ENCODE data around the gene CPHXL. TPM values are rescaled to one million over a fixed set of nuclear protein-coding genes. Genes with fewer than 3 reads are reported as not detected.

CPHXL gene
- total RNA-seq (2014; rRNA removed; shearing (Covaris generic)): not detected in 2 replicates

DNA sequence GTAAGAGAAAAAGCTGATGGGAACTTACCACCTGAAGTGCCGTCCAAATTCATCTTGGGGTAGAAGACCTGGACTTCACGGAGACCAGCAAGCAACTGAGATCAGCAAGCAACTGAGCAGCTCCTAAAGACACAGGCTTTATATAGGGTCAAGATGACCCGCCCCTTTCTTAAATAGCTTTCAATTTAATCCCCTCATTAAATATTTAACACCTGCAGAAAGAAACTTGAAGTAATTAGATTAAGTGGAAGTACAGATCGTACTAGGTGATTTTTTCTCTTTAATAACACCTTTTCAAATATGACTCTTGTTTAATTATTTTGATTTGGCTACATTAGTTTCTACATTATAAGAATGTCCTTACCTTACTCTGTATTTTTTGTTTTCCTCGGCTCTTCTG, at the start of gene CPHXL:
Gene CPHXL, minus strand, starts transcription at position 101 of the 400 bp plus-strand sequence. Its CDS starts 48 bp downstream, at position 53.
- Histone ChIP-seq H3K9me3 (replicated peaks) (no peaks in the 10 kb centered on the region), H3K36me3 (no peaks in the 10 kb centered on the region), H3K27me3 (no peaks in the 10 kb centered on the region), H3K4me3 (no peak within 1 kb of the TSS), H3K4me1 (no peaks in the 10 kb centered on the region), H3K27ac (no peak within 1 kb of the TSS)
- DNase-seq: no peak

DNA sequence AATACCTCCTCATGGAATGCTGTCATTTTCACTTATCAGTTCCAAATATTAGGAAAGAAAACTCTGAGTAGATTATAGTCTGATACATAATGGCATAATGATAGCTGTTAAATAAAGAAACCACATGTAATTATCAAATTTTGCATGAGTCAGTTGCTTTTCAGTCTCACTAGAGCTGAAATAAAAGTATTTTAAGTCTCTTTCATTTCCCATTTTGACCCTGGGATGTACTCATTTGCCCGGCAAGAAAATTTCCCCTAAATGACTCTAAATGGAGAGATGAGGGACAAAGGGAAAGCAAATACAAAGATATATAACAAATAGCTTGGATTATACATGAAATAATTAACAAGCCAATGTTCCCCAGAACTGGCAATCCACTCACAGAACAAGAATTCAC, 47.9 kb upstream of the CPHXL start:
- Histone ChIP-seq H3K36me3 (no peaks in the 10 kb centered on the region), H3K4me3 (no peak overlapping the region), H3K27ac (no peak overlapping the region), H3K4me1 (no peaks in the 10 kb centered on the region), H3K27me3 (no peaks in the 10 kb centered on the region), H3K9me3 (replicated peaks) (no peaks in the 10 kb centered on the region)
- DNase-seq: no peak

DNA sequence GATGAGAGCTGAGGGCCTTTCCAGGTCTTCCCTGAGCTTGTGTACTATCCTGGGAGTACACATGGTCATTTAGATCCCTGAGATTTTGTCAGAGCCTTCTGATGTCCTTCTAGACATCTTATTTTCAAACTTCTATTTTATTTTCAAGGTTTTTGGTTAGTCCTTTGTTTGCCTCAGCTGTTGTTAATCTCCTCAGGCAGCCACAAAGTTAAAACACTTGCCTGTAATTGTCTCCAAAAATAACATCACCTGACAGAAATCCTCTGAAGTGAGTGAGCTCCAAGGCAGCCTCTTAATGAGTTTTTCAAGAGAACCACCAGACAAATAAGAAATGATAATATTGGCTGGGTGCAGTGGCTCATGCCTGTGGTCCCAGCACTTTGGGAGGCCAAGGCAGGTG, 43.8 kb upstream of the CPHXL start:
- no peak for DNase-seq

GRCh38 chr16:75764154-75764768, 38.0 kb upstream of the CPHXL start:
- DNase-seq: peak; percentile 17 to 62
- Histone ChIP-seq H3K4me1 (no peaks in the 10 kb centered on the region), H3K27me3 (no peaks in the 10 kb centered on the region), H3K27ac (no peak overlapping the region), H3K4me3 (no peak overlapping the region), H3K9me3 (replicated peaks) (no peaks in the 10 kb centered on the region), H3K36me3 (no peaks in the 10 kb centered on the region)

More for the DNA sequence above, 43.8 kb upstream of the CPHXL start:
- no peaks in the 10 kb centered on the region for H3K36me3 ChIP-seq
- H3K27ac ChIP-seq: no peak overlapping the region
- no peaks in the 10 kb centered on the region for H3K9me3 ChIP-seq (replicated peaks)
- H3K27me3 ChIP-seq: no peaks in the 10 kb centered on the region
- H3K4me1 ChIP-seq: no peaks in the 10 kb centered on the region
- H3K4me3 ChIP-seq: no peak overlapping the region

DNA sequence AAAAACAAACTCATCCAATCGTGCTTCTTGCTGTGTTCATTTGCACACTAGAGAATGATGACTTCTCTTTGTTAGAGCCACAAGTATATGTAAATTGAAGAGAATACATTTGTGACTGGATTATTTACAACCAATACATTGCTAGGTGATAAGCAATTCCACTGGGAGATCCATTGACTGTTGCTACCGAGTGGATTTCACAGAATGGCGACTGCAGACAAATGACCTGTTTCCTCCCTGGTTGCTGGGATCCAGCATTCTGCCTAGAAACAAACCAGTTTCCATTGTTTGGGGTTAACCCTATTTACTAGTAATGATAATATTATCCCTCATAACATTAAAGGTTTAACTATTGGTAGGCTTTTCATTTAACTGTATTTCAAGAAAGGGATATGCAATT, 36.9 kb upstream of the CPHXL start:
- no peaks in the 10 kb centered on the region for H3K27me3 ChIP-seq
- no peaks in the 10 kb centered on the region for H3K4me1 ChIP-seq
- no peaks in the 10 kb centered on the region for H3K9me3 ChIP-seq (replicated peaks)
- no peak overlapping the region for H3K27ac ChIP-seq
- no peak for DNase-seq
- H3K4me3 ChIP-seq: no peak overlapping the region
- H3K36me3 ChIP-seq: no peaks in the 10 kb centered on the region

DNA sequence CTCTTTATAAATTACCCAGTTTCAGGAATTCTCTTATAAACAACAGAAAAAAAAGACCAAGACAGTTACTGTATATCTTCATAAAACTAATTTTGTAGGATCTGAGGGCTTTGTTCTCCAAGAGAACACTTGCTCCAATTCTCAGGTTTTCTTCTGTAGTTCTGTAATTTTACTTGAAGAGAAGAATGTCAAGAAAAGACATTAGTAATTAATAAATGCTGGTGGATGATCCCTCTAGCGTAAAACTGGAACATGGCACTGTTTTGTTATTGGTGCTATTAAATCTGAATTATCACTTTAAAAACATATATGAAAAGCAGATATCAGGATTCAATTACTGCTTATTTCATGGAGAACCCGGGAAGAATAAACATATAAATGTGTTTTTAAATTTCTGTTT, 36.5 kb upstream of the CPHXL start:
- Histone ChIP-seq H3K27me3 (no peaks in the 10 kb centered on the region), H3K36me3 (no peaks in the 10 kb centered on the region), H3K9me3 (replicated peaks) (no peaks in the 10 kb centered on the region), H3K4me3 (no peak overlapping the region), H3K27ac (no peak overlapping the region), H3K4me1 (no peaks in the 10 kb centered on the region)
- no peak for DNase-seq

DNA sequence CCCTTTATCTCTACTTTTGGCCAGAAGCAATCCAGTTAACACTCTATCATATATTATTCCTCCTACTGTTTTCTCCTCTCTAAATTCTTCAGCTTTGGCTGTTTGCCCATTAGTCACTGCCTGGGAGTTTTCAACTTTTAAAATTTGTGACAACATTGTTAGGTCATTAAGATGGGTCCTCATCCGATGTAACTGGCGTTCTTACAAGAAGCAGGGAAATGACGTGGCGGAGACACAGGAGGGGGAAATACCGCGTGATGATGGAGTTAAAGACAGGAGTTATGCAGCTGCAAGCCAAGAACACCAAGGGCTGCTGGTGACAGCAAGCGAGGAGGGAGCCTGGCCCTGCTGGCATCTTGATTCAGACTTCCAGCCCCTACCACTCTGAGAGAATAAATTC, 34.8 kb upstream of the CPHXL start:
- no peak overlapping the region for H3K27ac ChIP-seq
- DNase-seq: no peak
- H3K4me3 ChIP-seq: no peak overlapping the region
- no peaks in the 10 kb centered on the region for H3K36me3 ChIP-seq
- H3K4me1 ChIP-seq: no peaks in the 10 kb centered on the region
- H3K9me3 ChIP-seq (replicated peaks): no peaks in the 10 kb centered on the region
- H3K27me3 ChIP-seq: no peaks in the 10 kb centered on the region

DNA sequence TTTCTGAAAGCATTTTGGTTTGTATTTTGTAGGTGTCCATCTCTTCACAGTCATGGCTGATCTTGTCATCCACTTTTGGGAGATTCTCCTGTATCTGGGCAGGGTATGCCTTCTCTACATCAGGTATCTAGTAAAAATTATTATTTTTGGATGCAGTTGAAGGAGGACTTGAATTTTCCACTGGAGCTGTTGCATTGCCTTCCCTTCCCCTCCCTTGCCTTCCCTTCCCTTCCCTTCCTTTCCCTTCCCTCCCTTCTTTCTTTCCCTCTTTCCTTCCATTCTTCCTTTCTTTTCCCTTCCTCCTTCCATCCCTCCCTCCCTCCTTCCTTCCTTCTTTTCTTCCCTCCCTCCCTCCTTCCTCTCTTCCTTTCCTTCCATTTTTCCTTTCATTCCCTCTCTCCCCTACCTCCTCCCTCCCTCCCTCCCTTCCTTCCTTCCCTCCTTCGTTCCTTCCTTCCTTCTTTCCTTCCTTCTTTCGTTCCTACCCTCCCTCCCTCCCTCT, 33.8 kb upstream of the CPHXL start:
- H3K4me3 ChIP-seq: no peak overlapping the region
- no peaks in the 10 kb centered on the region for H3K4me1 ChIP-seq
- DNase-seq: no peak
- H3K27ac ChIP-seq: no peak overlapping the region
- H3K27me3 ChIP-seq: no peaks in the 10 kb centered on the region
- H3K9me3 ChIP-seq (replicated peaks): no peaks in the 10 kb centered on the region
- H3K36me3 ChIP-seq: no peaks in the 10 kb centered on the region

DNA sequence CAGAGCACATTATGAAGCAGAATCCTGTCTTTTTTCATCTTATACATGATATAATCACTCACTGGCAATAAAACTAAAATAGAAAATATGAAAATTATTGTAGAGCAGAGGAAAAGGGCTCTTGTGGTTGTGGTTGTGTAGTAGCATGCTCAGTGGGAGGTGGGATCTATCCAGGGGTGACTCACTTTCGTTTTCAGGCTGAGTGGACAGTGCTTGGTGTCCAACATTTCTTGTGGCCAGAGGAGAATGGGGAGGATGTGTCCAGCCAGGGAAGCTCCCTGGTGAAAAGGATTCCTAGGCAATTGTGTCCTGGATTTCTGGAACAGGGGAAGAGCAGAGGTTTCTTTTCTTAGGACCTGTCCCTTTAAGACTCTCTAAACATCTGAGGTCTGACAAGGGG, 31.9 kb upstream of the CPHXL start:
- no peak for DNase-seq
- Histone ChIP-seq H3K27ac (no peak overlapping the region), H3K4me3 (no peak overlapping the region)

DNA sequence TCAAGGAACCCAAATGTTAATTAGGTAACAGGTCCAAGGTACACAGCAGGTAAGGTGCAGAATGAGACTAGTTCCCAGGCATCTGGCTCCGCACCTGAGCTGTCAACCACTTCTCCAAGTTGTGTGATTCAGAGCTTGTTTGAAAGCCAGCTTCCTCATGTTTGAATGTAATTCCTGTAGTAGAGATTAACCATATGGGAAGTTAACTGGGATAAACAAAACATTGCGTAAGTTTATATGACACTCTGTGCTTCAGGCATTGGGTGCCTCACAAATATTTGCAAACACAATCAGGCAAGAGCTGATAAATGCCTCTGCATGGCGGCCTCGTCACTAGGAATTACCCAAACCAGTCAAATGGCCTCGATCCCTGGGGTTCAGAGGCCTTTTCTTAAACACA, 27.9 kb upstream of the CPHXL start:
- Histone ChIP-seq H3K4me3 (no peak overlapping the region), H3K27ac (no peak overlapping the region), H3K36me3 (no peaks in the 10 kb centered on the region), H3K27me3 (no peaks in the 10 kb centered on the region), H3K4me1 (no peaks in the 10 kb centered on the region), H3K9me3 (replicated peaks) (no peaks in the 10 kb centered on the region)
- DNase-seq: no peak

More for the DNA sequence above, 31.9 kb upstream of the CPHXL start:
- Histone ChIP-seq H3K36me3 (no peaks in the 10 kb centered on the region), H3K4me1 (no peaks in the 10 kb centered on the region), H3K27me3 (no peaks in the 10 kb centered on the region), H3K9me3 (replicated peaks) (no peaks in the 10 kb centered on the region)

DNA sequence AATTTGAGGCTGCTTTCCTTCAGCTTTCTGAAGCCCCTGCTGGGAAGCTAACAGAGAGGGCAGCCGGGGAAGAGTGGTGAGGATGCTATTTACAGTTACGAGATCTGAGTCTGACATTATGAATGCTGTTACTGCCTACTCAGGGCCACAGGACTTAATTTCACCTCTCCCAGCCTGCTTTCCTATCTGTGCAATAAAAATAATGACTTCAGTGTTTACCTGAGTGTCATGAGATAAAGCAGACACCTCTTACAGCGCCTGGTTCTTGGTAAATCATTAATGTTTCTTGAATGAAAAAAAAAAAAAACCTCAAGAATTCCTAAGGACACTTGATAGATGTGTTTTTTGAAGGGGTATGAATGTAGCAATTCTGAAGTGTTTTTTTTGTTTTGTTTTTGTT, 24.2 kb upstream of the CPHXL start:
- no peak for DNase-seq
- Histone ChIP-seq H3K27ac (no peak overlapping the region), H3K4me1 (no peaks in the 10 kb centered on the region), H3K4me3 (no peak overlapping the region), H3K27me3 (no peaks in the 10 kb centered on the region), H3K9me3 (replicated peaks) (no peaks in the 10 kb centered on the region), H3K36me3 (no peaks in the 10 kb centered on the region)

GRCh38 chr16:75746359-75746758, 20.1 kb upstream of the CPHXL start:
- H3K27ac ChIP-seq: no peak overlapping the region
- no peaks in the 10 kb centered on the region for H3K4me1 ChIP-seq
- no peaks in the 10 kb centered on the region for H3K27me3 ChIP-seq
- no peak overlapping the region for H3K4me3 ChIP-seq
- H3K9me3 ChIP-seq (replicated peaks): 0 out of 2 replicates have a peak, but pooled peaks cover 3% of the 10 kb centered on the region
- DNase-seq: no peak
- no peaks in the 10 kb centered on the region for H3K36me3 ChIP-seq

DNA sequence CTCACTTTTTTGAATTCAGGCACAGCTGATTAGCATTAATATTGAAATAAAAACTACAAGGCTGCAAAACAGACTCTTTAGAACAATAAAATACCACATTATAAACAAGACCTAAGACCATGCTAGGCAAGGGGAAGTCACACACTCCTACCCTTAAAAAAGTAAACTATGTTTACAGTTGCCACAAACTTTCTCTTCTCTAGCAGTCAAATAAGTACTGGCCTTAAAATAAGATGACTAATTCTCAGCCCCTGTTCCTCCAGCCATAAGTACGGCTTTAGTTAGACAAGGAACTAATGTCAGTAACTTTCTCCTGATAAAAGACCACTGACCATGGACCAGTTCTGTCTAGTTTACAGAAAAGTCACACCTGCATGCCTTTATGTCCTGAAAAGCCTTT, 19.5 kb upstream of the CPHXL start:
- Histone ChIP-seq H3K36me3 (no peaks in the 10 kb centered on the region), H3K4me1 (no peaks in the 10 kb centered on the region), H3K27me3 (no peaks in the 10 kb centered on the region), H3K9me3 (replicated peaks) (0 out of 2 replicates have a peak, but pooled peaks cover 3% of the 10 kb centered on the region), H3K27ac (no peak overlapping the region), H3K4me3 (no peak overlapping the region)
- no peak for DNase-seq

GRCh38 chr16:75745242-75745641, 19.0 kb upstream of the CPHXL start:
- Histone ChIP-seq H3K36me3 (no peaks in the 10 kb centered on the region), H3K4me1 (no peaks in the 10 kb centered on the region), H3K27ac (no peak overlapping the region), H3K9me3 (replicated peaks) (0 out of 2 replicates have a peak, but pooled peaks cover 3% of the 10 kb centered on the region), H3K4me3 (no peak overlapping the region), H3K27me3 (no peaks in the 10 kb centered on the region)
- DNase-seq: no peak

DNA sequence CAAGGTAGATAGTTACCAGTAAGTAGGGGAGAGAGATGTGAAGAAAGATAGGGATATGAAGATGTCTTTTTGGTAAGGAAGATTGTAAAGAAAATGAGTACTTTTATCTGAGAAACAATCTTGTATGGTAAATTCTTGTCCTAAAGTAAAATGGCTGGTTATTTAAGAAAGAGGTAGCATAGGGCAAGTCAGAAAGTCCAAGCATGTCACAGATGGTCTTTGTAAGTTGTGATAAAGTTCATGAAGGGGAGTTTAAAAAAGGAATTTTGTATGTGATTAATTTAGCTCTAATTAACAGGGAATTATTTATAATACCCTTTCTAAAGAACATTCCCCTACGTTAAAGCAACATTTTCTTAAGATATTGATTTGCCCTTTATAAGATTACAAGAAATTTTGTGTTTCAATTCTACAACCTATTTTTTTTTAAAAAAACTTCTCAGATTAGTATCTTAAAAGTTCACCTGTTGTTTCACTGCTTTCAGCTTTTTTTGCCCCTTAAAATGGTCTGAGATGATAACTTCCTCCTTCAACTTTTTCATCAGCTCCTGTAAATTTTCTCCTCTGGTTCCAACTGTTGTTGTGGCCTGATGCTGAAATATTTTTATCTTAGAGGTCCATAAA, 16.2 kb upstream of the CPHXL start:
- no peak overlapping the region for H3K4me3 ChIP-seq

More for the DNA sequence above, 16.2 kb upstream of the CPHXL start:
- 0 out of 2 replicates have a peak, but pooled peaks cover 3% of the 10 kb centered on the region for H3K9me3 ChIP-seq (replicated peaks)
- no peaks in the 10 kb centered on the region for H3K36me3 ChIP-seq
- no peaks in the 10 kb centered on the region for H3K27me3 ChIP-seq
- H3K4me1 ChIP-seq: no peaks in the 10 kb centered on the region
- H3K27ac ChIP-seq: no peak overlapping the region
- DNase-seq: no peak

Measured in SJCRH30 (cell line).